Panc1 (cell line): Measurements from ENCODE around the gene GLIPR2. TPM values are rescaled to one million over a fixed set of nuclear protein-coding genes. Genes with fewer than 3 reads are reported as not detected.

Source experiments
- ATAC-seq: fragments of 200-7000 bp; cut with Tn5 transposase; 2 replicates; pipeline ENCODE4 v1.9.1; 2020; ENCODE audit warnings: mild to moderate bottlenecking, moderate library complexity
- BruUV-seq: library from RNA; stranded (reverse); fragments of 400-500 nt; replicated peaks from 2 replicates; lab custom pipeline; 2021; lab: Mats Ljungman, UMichigan
- CTCF ChIA-PET: fragments of 300-600 bp; sonication (Branson Sonifier 250); formaldehyde crosslinking; loops from one replicate; lab custom pipeline; 2022; ENCODE audit warnings: antibody characterized with exemption; lab: Charles Lee
- POLR2A ChIA-PET: fragments of 300-600 bp; sonication (Branson Sonifier 250); formaldehyde crosslinking; loops from one replicate; lab custom pipeline; 2022; ENCODE audit warnings: antibody characterized with exemption; lab: Charles Lee
- DNase-seq: peaks from one replicate; pipeline ENCODE4 v3.0.0-alpha.2; 2010; ENCODE audit warnings: low read depth, low spot score
- H3K27ac ChIP-seq: 2 replicates; pipeline ENCODE4 v1.5.1; 2011; ENCODE audit warnings: mild to moderate bottlenecking, low read length, inconsistent platforms
- H3K27me3 ChIP-seq: fragments of 200-500 bp; sonication (Bioruptor generic); 2 replicates; pipeline ENCODE4 v1.6.0; 2014; ENCODE audit warnings: low read length, inconsistent platforms; ENCODE audit not compliant: control insufficient read depth, insufficient read depth
- H3K36me3 ChIP-seq: fragments of 200-500 bp; sonication (Bioruptor generic); 2 replicates; pipeline ENCODE4 v1.5.1; 2014; ENCODE audit warnings: inconsistent platforms, mild to moderate bottlenecking, low read length, moderate library complexity; ENCODE audit not compliant: control insufficient read depth, insufficient read depth
- H3K4me1 ChIP-seq: 2 replicates; pipeline ENCODE4 v1.5.1; 2011; ENCODE audit warnings: inconsistent platforms, mild to moderate bottlenecking, low read length, moderate library complexity; ENCODE audit not compliant: control insufficient read depth, insufficient read depth
- H3K4me3 ChIP-seq, 2 experiments: 2 replicates each; pipeline ENCODE4 v1.5.1; 2011 to 2012; ENCODE audit warnings: low read depth in 2 of 2, low read length in 2 of 2, mild to moderate bottlenecking in 2 of 2, inconsistent platforms in 1 of 2, moderate library complexity in 1 of 2
- H3K9me3 ChIP-seq: fragments of 200-500 bp; sonication (Bioruptor generic); 2 replicates; pipeline ENCODE4 v1.5.1; 2014; ENCODE audit warnings: low read depth, mild to moderate bottlenecking, inconsistent platforms, low read length, moderate library complexity; ENCODE audit not compliant: control insufficient read depth, insufficient read depth
- POLR2AphosphoS5 ChIP-seq: IDR thresholded peaks from 2 replicates; pipeline ENCODE4 v1.6.1; 2012; ENCODE audit warnings: mild to moderate bottlenecking, low read depth, low read length, moderate library complexity
- REST ChIP-seq, 2 experiments: IDR thresholded peaks; 2 replicates each; pipeline ENCODE4 v1.6.1; 2011 to 2012; ENCODE audit warnings: low read depth in 2 of 2, control low read depth in 1 of 2, low read length in 1 of 2, mild to moderate bottlenecking in 1 of 2, moderate library complexity in 1 of 2; ENCODE audit not compliant: insufficient read depth in 1 of 2
- SIN3A ChIP-seq: IDR thresholded peaks from 2 replicates; pipeline ENCODE4 v1.6.1; 2012; ENCODE audit warnings: low read depth, mild to moderate bottlenecking, low read length, moderate library complexity, borderline replicate concordance; ENCODE audit not compliant: insufficient read depth
- TCF7L2 ChIP-seq: IDR thresholded peaks from 2 replicates; pipeline ENCODE4 v1.6.1; 2011; ENCODE audit warnings: mild to moderate bottlenecking, low read depth, low read length, inconsistent platforms
- in situ Hi-C: cut with HindIII; loops from 2 replicates; pipeline ENCODE4 v1.10.0; 2016; ENCODE audit warnings: low sequenced_read_pairs, low pct_unique_long_range_greater_than_20kb
- intact Hi-C: fragments of 100-400 bp; cut with micrococcal nuclease; formaldehyde crosslinking; loops from one replicate; pipeline ENCODE4 v1.10.0; 2022; ENCODE audit not compliant: unreplicated experiment
- total RNA-seq: library from RNA; stranded (reverse); gene quantifications from one replicate; pipeline ENCODE4 v1.2.1, GENCODE V29; 2021; ENCODE audit not compliant: unreplicated experiment
- TF ChIP-seq, protein P1 (sequence below): fragments of 450-650 bp; IDR thresholded peaks from 2 replicates; pipeline ENCODE4 v1.5.1; 2017; ENCODE audit warnings: mild to moderate bottlenecking

The GLIPR2 gene
- total RNA-seq, 1 experiment from 2014 or later, result 4.9 TPM

- no peak overlapping the region for H3K4me3 ChIP-seq
- TF ChIP-seq TCF7L2, result no peak
- TF ChIP-seq, protein P1, sequence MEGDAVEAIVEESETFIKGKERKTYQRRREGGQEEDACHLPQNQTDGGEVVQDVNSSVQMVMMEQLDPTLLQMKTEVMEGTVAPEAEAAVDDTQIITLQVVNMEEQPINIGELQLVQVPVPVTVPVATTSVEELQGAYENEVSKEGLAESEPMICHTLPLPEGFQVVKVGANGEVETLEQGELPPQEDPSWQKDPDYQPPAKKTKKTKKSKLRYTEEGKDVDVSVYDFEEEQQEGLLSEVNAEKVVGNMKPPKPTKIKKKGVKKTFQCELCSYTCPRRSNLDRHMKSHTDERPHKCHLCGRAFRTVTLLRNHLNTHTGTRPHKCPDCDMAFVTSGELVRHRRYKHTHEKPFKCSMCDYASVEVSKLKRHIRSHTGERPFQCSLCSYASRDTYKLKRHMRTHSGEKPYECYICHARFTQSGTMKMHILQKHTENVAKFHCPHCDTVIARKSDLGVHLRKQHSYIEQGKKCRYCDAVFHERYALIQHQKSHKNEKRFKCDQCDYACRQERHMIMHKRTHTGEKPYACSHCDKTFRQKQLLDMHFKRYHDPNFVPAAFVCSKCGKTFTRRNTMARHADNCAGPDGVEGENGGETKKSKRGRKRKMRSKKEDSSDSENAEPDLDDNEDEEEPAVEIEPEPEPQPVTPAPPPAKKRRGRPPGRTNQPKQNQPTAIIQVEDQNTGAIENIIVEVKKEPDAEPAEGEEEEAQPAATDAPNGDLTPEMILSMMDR, result peak; percentile 54; the same call in 1 of the 2 replicates
- DNase-seq, result no peak
- no TSS peak for BruUV-seq
- H3K27ac ChIP-seq, result no peak overlapping the region
- H3K4me1 ChIP-seq, result no peaks in the 10 kb centered on the region
- no peaks in the 10 kb centered on the region for H3K36me3 ChIP-seq
- H3K9me3 ChIP-seq, result no peaks in the 10 kb centered on the region
- no peaks in the 10 kb centered on the region for H3K27me3 ChIP-seq
- intact Hi-C loops (no loop called here), in situ Hi-C loops (no loop called here)
- ChIA-PET CTCF (interaction anchor here (0.6 kb wide), 1 partner anchor 90 kb away, joined by 5 read pairs; no protein-coding TSS in a partner anchor), POLR2A (no interaction called here)
- peak; percentile 52; the same call in 1 of the 2 replicates for ATAC-seq
These were observed 26.1 kb upstream of the GLIPR2 start for GRCh38 chr9:36110434-36110833.

GRCh38 chr9:36112516-36112915 is 24.0 kb upstream of the GLIPR2 start:
- no peak overlapping the region for H3K27ac ChIP-seq
- no peak for TF ChIP-seq POLR2AphosphoS5
- TF ChIP-seq REST (IDR thresholded peaks at IDR 0.05; ENCODE audit: insufficient read depth in 1 of 2, low read depth in 2 of 2, low read length in 1 of 2), result no peak
- TF ChIP-seq, protein P1, result no peak
- H3K9me3 ChIP-seq, result no peaks in the 10 kb centered on the region
- DNase-seq (no peak), ATAC-seq (no peak)
- CTCF ChIA-PET, result no interaction called here
- no peaks in the 10 kb centered on the region for H3K4me1 ChIP-seq
- POLR2A ChIA-PET, result no interaction called here
- no peaks in the 10 kb centered on the region for H3K27me3 ChIP-seq
- H3K36me3 ChIP-seq, result no peaks in the 10 kb centered on the region
- in situ Hi-C loops, result no loop called here
- H3K4me3 ChIP-seq, result no peak overlapping the region
- no TSS peak for BruUV-seq
- intact Hi-C loops, result no loop called here

DNA sequence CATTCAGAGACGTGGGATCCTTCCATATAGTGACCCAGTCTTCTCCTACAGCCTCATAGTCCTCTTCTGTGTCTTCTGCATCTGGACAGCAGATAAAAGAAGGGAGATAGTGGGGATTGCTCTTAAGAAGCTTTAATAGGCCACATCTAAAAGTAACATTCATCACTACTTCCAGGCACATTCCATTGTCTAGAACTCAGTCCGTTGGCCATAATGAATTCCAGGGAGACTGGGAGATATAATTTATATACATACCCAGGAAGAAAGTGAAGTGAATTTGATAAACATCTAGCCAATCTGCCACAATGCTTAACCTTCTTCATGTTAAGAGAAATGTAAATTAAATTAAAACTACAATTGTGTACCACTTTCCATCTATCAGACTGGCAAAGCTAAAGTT is 22.5 kb upstream of the GLIPR2 start:
- no peaks in the 10 kb centered on the region for H3K9me3 ChIP-seq
- TSS peak; percentile 30 for BruUV-seq
- POLR2A ChIA-PET, result no interaction called here
- no peaks in the 10 kb centered on the region for H3K27me3 ChIP-seq
- intact Hi-C loops, result no loop called here
- DNase-seq, result no peak
- no peak overlapping the region for H3K27ac ChIP-seq
- no peaks in the 10 kb centered on the region for H3K36me3 ChIP-seq
- ATAC-seq, result no peak
- no peaks in the 10 kb centered on the region for H3K4me1 ChIP-seq
- TF ChIP-seq, protein P1, result no peak
- TF ChIP-seq REST (IDR thresholded peaks at IDR 0.05; ENCODE audit: insufficient read depth in 1 of 2, low read depth in 2 of 2, low read length in 1 of 2), result no peak
- no peak for TF ChIP-seq SIN3A
- no peak for TF ChIP-seq POLR2AphosphoS5
- TF ChIP-seq TCF7L2, result no peak
- H3K4me3 ChIP-seq, result no peak overlapping the region
- in situ Hi-C loops, result no loop called here
- CTCF ChIA-PET, result no interaction called here
